Stimulated activated CD8-positive, alpha-beta memory T cell treated with anti-CD3 and anti-CD28 coated beads, Interleukin-7, amount 100 ng/mL, for 24 hours (primary cell): Measurements from ENCODE around the gene MAP3K21.

Experiments used
- DNase-seq: peaks from one replicate; pipeline ENCODE4 v3.0.0-alpha.2; 2020; ENCODE audit warnings: low read depth

The MAP3K21 gene

GRCh38 chr1:233327651-233328141 is at the start of gene MAP3K21:
Gene MAP3K21 (plus strand): TSS chr1:233327724. CDS start chr1:233328029, 305 bp downstream.
- no peak for DNase-seq

GRCh38 chr1:233278631-233279030 is 48.9 kb upstream of the MAP3K21 start:
- no peak for DNase-seq

GRCh38 chr1:233279971-233280370 is 47.6 kb upstream of the MAP3K21 start:
- DNase-seq = no peak

- DNase-seq = no peak
Measured at GRCh38 chr1:233281711-233282581, 45.6 kb upstream of the MAP3K21 start.

GRCh38 chr1:233282582-233282886 is 45.0 kb upstream of the MAP3K21 start:
- no peak for DNase-seq

- no peak for DNase-seq
Measured at GRCh38 chr1:233289676-233290075, 37.8 kb upstream of the MAP3K21 start.

GRCh38 chr1:233290396-233291034 is 37.0 kb upstream of the MAP3K21 start:
- DNase-seq = no peak

GRCh38 chr1:233293556-233294446 is 33.7 kb upstream of the MAP3K21 start:
- DNase-seq = no peak

GRCh38 chr1:233294913-233295236 is 32.6 kb upstream of the MAP3K21 start:
- no peak for DNase-seq

- DNase-seq = peak; percentile 41
Measured at GRCh38 chr1:233295237-233295974, 32.1 kb upstream of the MAP3K21 start, which contains the start of gene PCNX2. Gene PCNX2 (minus strand): TSS chr1:233295725. CDS start chr1:233295478, 247 bp downstream.

- DNase-seq = no peak
Measured at GRCh38 chr1:233295975-233296322, 31.6 kb upstream of the MAP3K21 start.

GRCh38 chr1:233299450-233299849 is 28.1 kb upstream of the MAP3K21 start:
- no peak for DNase-seq

- DNase-seq = no peak
Measured at GRCh38 chr1:233300326-233300725, 27.2 kb upstream of the MAP3K21 start.

- no peak for DNase-seq
Measured at GRCh38 chr1:233304489-233305102, 22.9 kb upstream of the MAP3K21 start.

GRCh38 chr1:233313434-233314155 is 13.9 kb upstream of the MAP3K21 start:
- DNase-seq = no peak

- DNase-seq = no peak
Measured at GRCh38 chr1:233315718-233316301, 11.7 kb upstream of the MAP3K21 start.

- no peak for DNase-seq
Measured at GRCh38 chr1:233316473-233316872, 11.1 kb upstream of the MAP3K21 start.

GRCh38 chr1:233319272-233319671 is 8.3 kb upstream of the MAP3K21 start:
- DNase-seq = no peak

GRCh38 chr1:233320023-233320422 is 7.5 kb upstream of the MAP3K21 start:
- DNase-seq = no peak

- DNase-seq = no peak
Measured at GRCh38 chr1:233323718-233324117, 3.8 kb upstream of the MAP3K21 start.
